ENCODE data around the gene IL19. TPM values are rescaled to one million over a fixed set of nuclear protein-coding genes. Genes with fewer than 3 reads are reported as not detected.
A peak's percentile ranks its signal among the peaks of the same experiment; 100 is the strongest.

IL19 gene
- polyA plus RNA-seq, 1 of the 3 experiments (the other 2 are of a cell fraction): not detected

GRCh38 chr1:206814716-206815341, 44.3 kb downstream of the IL19 start:
- Histone ChIP-seq H3K27ac (ENCODE audit: low read depth in 2 of 2, low read length in 1 of 2) (peak overlapping the region; percentile 5 to 85; a peak in 3 of 4 replicates), H3K4me2 (no peak overlapping the region), H4K20me1 (ENCODE audit: insufficient read depth) (no peaks in the 10 kb centered on the region), H3K4me1 (ENCODE audit: control insufficient read depth in 1 of 2, insufficient read depth in 2 of 2, low read depth in 1 of 2, low read length in 1 of 2) (peaks cover 0 to 8% of the 10 kb centered on the region in 2 experiments; a peak in 2 of 4 replicates), H3K4me3 (ENCODE audit: low read depth in 2 of 2, low read length in 1 of 2) (no peak overlapping the region), H3F3A (replicated peaks; ENCODE audit: insufficient read depth) (no peaks in the 10 kb centered on the region), H3K9ac (no peak overlapping the region), H3K27me3 (ENCODE audit: insufficient read depth) (no peaks in the 10 kb centered on the region), H2AFZ (ENCODE audit: low read depth) (no peak overlapping the region), H3K9me3 (no peaks in the 10 kb centered on the region), H3K9me2 (no peaks in the 10 kb centered on the region), H3K36me3 (replicated peaks in 1 of 2; ENCODE audit: control insufficient read depth in 1 of 2, insufficient read depth in 2 of 2, low read length in 1 of 2) (no peaks in the 10 kb centered on the region), H3K79me2 (ENCODE audit: insufficient read depth) (no peaks in the 10 kb centered on the region)
- ChIA-PET POLR2A (interaction anchor here (0.6 kb wide), 1 partner anchor 16 kb away, joined by 3 read pairs; no protein-coding TSS in a partner anchor), CTCF (interaction anchor here (0.8 to 1.8 kb wide), 2 partner anchors 97 to 151 kb away, joined by 3 to 6 read pairs; no protein-coding TSS in a partner anchor)
- no peak for TF ChIP-seq EZH2phosphoT487 (IDR thresholded peaks at IDR 0.05; ENCODE audit: borderline replicate concordance, low read depth)
- TF ChIP-seq TEAD4 (IDR thresholded peaks at IDR 0.05; ENCODE audit: borderline replicate concordance, insufficient read depth): peak; percentile 38; the same call in 1 of the 2 replicates
- TF ChIP-seq EP300 (IDR thresholded peaks at IDR 0.05; ENCODE audit: borderline replicate concordance in 1 of 2, low read depth in 1 of 2, low read length in 1 of 2): peak; percentile 37 to 85; a peak in 3 of 4 replicates
- peak; percentile 82 for TF ChIP-seq TCF12 (IDR thresholded peaks at IDR 0.05)
- peak; percentile 86 for TF ChIP-seq NFIC (IDR thresholded peaks at IDR 0.05; ENCODE audit: borderline replicate concordance)
- TF ChIP-seq MEF2A (IDR thresholded peaks at IDR 0.05; ENCODE audit: borderline replicate concordance, low read depth): no peak
- 0 out of 2 replicates have a peak, but pooled peaks have one; percentile 19 for TF ChIP-seq MAX (IDR thresholded peaks at IDR 0.05; ENCODE audit: low read depth)
- no peak for TF ChIP-seq USF1 (IDR thresholded peaks at IDR 0.05; ENCODE audit: borderline replicate concordance, low read depth)
- no peak for TF ChIP-seq YY1 (IDR thresholded peaks at IDR 0.05; ENCODE audit: low read depth)
- TF ChIP-seq GATA2 (CRISPR knock-in tag; IDR thresholded peaks at IDR 0.05): peak; percentile 70
- TF ChIP-seq GABPA (IDR thresholded peaks at IDR 0.05; ENCODE audit: low read depth): no peak
- TF ChIP-seq FOSL2 (IDR thresholded peaks at IDR 0.05; ENCODE audit: borderline replicate concordance, low read depth): 0 out of 2 replicates have a peak, but pooled peaks have one; percentile 6
- peak; percentile 29 for TF ChIP-seq JUND (IDR thresholded peaks at IDR 0.05)
- TF ChIP-seq RXRA (IDR thresholded peaks at IDR 0.05; ENCODE audit: borderline replicate concordance, low read depth): no peak
- TF ChIP-seq SMC3 (IDR thresholded peaks at IDR 0.05; ENCODE audit: low read depth, low read length): peak; percentile 4; the same call in 1 of the 2 replicates
- 0 out of 2 replicates have a peak, but pooled peaks have one; percentile 53 for TF ChIP-seq FOXJ3 (CRISPR knock-in tag; IDR thresholded peaks at IDR 0.05)
- peak; percentile 29 for TF ChIP-seq CHD2 (IDR thresholded peaks at IDR 0.05; ENCODE audit: low read length, partially characterized antibody)
- peak; percentile 38 for TF ChIP-seq RAD21 (IDR thresholded peaks at IDR 0.05; ENCODE audit: low read length)
- no peak for TF ChIP-seq USF2 (IDR thresholded peaks at IDR 0.05; ENCODE audit: borderline replicate concordance, low read depth, low read length)
- peak; percentile 21; the same call in 1 of the 2 replicates for TF ChIP-seq POLR2AphosphoS5 (IDR thresholded peaks at IDR 0.05; ENCODE audit: low read depth, low read length)
- TF ChIP-seq MXI1 (IDR thresholded peaks at IDR 0.05; ENCODE audit: low read depth, low read length): peak; percentile 62; the same call in 1 of the 2 replicates
- TF ChIP-seq ZBTB33 (IDR thresholded peaks at IDR 0.05; ENCODE audit: borderline replicate concordance, low read depth): no peak
- no peak for TF ChIP-seq SIN3A (IDR thresholded peaks at IDR 0.05; ENCODE audit: borderline replicate concordance, low read depth, low read length)
- peak; percentile 40 for TF ChIP-seq RCOR1 (IDR thresholded peaks at IDR 0.05; ENCODE audit: low read length)
- TF ChIP-seq, protein P1, sequence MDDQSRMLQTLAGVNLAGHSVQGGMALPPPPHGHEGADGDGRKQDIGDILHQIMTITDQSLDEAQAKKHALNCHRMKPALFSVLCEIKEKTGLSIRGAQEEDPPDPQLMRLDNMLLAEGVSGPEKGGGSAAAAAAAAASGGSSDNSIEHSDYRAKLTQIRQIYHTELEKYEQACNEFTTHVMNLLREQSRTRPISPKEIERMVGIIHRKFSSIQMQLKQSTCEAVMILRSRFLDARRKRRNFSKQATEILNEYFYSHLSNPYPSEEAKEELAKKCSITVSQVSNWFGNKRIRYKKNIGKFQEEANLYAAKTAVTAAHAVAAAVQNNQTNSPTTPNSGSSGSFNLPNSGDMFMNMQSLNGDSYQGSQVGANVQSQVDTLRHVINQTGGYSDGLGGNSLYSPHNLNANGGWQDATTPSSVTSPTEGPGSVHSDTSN (IDR thresholded peaks at IDR 0.05): peak; percentile 81
- DNase-seq: peak; percentile 74
- 0% methylated on average over 2 of the region's 2 CpGs for WGBS (ENCODE audit: low lambda C conversion rate)
